ENCODE data around the gene COA1.
"Not testable (repeated sequence)": the region's sequence is repeated elsewhere in the genome, so short reads cannot be mapped to it uniquely, and the experiment has no call there.

Gene COA1

GRCh38 chr7:43693687-43694398 is 35.5 kb downstream of the COA1 start:
- H3K27ac ChIP-seq: peak overlapping the region; percentile 10
- DNase-seq (ENCODE audit: low read depth, low spot score): no peak

DNA sequence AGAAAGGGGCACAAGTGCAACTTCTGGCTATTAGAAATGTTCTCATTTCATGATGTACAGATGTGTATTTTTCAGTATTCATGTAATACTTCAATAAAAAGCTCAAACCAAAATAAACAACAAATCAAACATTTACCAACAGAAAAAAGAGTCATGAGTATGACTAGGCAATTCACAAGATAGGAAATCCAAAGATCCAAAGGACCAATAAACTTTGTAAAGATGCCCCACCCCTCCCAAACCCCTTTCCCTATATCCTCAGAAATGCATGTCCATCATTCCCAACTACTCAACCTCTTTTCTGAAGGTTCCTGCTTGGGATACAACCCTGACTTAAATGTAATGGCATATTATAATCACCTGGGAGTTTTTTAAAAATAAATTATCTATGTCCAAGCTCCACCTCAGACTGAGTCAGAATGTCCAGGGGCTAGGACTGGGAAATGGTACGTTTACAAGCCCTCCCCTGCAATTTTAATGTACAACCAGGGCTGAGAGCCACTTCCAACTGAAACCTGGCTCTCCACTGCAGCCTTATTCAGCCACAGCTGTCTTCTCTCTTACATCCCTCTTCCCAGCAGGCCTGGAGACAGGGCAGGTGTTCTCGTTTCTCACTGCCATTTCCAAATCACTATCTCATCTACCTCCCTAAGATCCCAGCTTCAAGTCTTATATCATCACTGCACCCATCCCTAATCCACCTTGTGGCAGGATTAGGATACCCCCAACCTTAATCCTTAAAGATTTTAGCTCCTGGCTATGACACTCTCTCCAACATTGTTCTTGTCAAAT is 36.5 kb downstream of the COA1 start:
- DNase-seq (ENCODE audit: low read depth, low spot score): no peak

DNA sequence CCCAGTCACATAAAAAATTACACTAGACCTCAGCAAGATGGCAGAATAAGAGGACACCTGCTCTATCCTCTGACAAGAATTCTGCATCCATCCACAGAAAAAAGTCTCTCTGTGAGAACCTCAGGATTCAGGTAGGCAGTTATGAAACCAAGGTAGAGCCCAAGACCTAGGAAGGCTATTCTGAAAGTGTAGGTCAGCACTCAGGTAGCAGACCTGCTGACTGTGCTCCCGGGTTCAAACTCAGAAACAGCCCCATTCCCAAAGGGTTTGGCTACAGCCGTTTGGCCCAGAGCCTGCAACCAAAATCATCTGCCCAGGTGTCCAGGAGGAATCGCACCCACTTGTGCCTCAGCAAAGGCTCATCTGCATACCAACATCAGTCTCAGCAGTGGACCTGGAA is 37.7 kb downstream of the COA1 start:
- no peak overlapping the region for H3K27ac ChIP-seq
- DNase-seq (ENCODE audit: low read depth, low spot score): no peak

More for the DNA sequence above, 36.5 kb downstream of the COA1 start:
- peak overlapping the region; percentile 10 for H3K27ac ChIP-seq

DNA sequence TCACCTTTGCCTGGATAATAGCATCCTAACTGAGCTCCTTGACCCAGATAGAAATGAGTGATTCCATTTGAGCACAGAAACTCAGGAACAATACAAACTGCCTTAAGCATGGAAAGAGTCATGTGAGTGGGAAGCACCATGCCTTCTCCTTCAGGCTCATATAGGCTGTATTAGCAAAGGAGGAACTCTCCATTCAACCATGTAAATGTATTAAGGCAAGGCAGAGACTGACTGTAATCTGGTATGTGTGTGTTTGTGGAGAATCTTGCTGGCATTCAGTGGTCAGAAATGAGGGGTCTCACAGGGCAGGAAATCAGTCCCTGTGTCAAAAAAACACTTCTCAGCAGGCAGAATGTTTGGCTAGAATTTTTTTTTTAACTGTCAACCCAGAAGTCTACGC is 40.2 kb downstream of the COA1 start:
- no peak for DNase-seq (ENCODE audit: low read depth, low spot score)
- H3K27ac ChIP-seq: no peak overlapping the region

- DNase-seq (ENCODE audit: low read depth, low spot score): not testable (repeated sequence)
Observed at GRCh38 chr7:43687866-43688265, 41.5 kb downstream of the COA1 start.

DNA sequence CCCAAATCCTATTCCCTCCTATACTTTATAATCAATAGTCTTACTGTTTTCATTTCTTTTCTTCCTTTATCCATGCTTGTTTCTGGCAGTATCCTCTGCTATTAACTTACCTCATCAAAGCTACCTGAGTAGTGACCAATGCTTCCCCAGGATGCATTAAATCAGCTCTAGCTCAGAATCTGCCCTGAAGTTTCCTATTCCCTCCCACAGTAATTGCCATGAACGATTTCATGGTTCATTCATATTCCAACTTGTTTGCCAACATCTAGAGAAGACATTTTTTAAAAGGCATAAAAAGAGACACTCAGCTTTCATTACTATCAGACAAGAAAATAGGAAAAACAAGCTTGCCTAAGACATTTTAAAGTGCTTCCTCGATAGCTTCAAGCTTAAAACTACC is 42.3 kb downstream of the COA1 start:
- no peak for DNase-seq (ENCODE audit: low read depth, low spot score)
- H3K27ac ChIP-seq: no peak overlapping the region

More at GRCh38 chr7:43687866-43688265, 41.5 kb downstream of the COA1 start:
- H3K27ac ChIP-seq: not testable (repeated sequence)

- DNase-seq (ENCODE audit: low read depth, low spot score): no peak
- no peak overlapping the region for H3K27ac ChIP-seq
Observed at GRCh38 chr7:43680736-43681135, 48.6 kb downstream of the COA1 start.

- no peak for DNase-seq (ENCODE audit: low read depth, low spot score)
Observed at GRCh38 chr7:43679210-43680068, 49.9 kb downstream of the COA1 start.

DNA sequence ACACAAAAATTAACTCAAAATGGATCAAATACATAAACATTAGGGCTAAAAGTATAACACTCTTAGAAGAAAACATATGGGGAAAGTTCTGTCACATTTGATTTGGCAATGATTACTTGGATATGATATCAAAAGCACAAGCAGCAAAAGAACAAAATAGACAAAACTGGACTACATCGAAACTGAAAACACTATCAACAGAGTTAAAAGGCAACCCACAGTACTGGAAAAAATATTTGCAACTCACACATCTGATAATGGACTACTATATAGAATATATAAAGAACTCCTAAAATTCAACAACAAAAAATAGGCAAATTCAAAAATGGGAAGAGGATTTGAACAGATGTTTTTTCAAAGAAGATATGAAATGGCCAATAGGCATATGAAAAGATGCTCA is 51.0 kb downstream of the COA1 start:
- no peak overlapping the region for H3K27ac ChIP-seq
- DNase-seq (ENCODE audit: low read depth, low spot score): no peak

More at GRCh38 chr7:43679210-43680068, 49.9 kb downstream of the COA1 start:
- no peak overlapping the region for H3K27ac ChIP-seq

- no peak overlapping the region for H3K27ac ChIP-seq
- DNase-seq (ENCODE audit: low read depth, low spot score): no peak
Observed at GRCh38 chr7:43677864-43678263, 51.5 kb downstream of the COA1 start.

DNA sequence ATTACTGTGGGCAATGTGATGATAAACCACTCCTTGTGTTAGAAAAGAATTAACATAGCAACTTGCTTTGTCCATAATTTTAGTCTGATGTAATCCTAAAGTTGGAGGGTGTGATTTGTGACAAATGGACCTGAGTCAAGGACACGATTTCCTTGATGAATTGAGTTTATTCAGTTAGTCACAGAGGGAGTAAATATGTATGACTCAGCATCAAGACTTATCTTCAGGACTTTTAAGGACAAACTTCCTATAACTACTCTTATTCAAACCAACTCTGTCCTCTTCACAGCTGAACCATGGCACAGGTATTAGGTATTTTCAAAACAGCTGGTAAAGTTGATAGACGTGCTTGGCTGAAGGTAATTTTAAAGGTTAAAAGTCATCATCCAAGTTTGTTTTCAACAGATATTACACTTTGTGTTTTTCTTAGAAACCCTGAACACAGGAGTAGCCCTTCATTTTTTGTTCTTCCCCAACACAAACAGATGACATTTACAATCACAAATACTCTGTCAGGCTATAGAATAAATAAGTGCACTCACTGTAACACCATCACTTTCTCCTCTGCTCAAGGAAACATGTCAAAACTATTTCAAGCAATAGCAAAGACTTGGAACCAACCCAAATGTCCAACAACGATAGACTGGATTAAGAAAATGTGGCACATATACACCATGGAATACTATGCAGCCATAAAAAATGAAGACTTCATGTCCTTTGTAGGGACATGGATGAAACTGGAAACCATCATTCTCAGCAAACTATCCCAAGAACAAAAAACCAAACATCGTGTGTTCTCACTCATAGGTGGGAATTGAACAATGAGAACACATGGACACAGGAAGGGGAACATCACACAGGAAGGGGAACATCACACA is 54.5 kb downstream of the COA1 start:
- DNase-seq (ENCODE audit: low read depth, low spot score): peak; percentile 87
- H3K27ac ChIP-seq: peak overlapping the region; percentile 91

- peak overlapping the region; percentile 91 for H3K27ac ChIP-seq
- DNase-seq (ENCODE audit: low read depth, low spot score): not testable (repeated sequence)
Observed at GRCh38 chr7:43673243-43673976, 55.9 kb downstream of the COA1 start.

GRCh38 chr7:43671521-43671920 is 57.8 kb downstream of the COA1 start:
- no peak overlapping the region for H3K27ac ChIP-seq
- DNase-seq (ENCODE audit: low read depth, low spot score): no peak

DNA sequence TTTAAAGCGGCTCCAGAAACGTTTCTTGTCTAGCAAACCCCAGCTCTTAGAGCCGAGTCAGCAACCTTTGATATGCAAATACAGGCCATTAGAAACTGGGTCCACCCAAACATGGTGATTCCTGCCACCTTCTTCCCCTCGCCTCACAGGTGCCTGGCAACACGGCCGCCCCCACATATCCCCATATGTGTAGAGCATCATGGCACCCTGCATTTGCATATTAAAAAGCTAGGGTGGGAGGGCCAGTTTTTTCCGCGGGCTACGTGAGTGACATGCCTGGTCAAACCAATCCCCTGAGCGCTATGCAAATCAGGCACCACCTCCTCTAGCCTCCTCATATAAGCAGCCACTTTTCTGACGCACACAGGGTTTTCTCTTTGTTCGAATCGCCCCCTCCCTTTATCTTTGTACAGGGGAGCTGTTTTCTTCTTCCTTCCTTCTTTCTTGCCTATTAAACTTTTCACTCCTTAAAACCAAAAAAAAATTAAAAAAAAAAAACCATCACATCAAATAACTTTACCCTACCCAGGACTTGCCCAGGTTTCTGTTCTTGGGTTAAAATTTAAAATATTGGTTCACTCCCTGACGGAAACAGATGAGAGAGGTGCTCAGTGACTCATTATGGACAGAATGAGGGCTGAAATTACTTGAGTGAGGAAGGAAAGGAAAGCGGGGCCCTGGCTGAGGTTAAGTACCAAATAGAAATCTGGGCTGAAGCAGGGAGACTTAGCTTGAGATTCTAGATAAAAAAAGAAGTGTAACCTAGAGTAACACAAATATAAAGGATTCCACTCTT is 59.8 kb downstream of the COA1 start:
- no peak overlapping the region for H3K27ac ChIP-seq
- no peak for DNase-seq (ENCODE audit: low read depth, low spot score)

- no peak overlapping the region for H3K27ac ChIP-seq
- no peak for DNase-seq (ENCODE audit: low read depth, low spot score)
Observed at GRCh38 chr7:43668035-43668434, 61.3 kb downstream of the COA1 start.

- H3K27ac ChIP-seq: no peak overlapping the region
- no peak for DNase-seq (ENCODE audit: low read depth, low spot score)
Observed at GRCh38 chr7:43666938-43667337, 62.4 kb downstream of the COA1 start.

GRCh38 chr7:43664681-43665080 is 64.6 kb downstream of the COA1 start:
- DNase-seq (ENCODE audit: low read depth, low spot score): no peak
- H3K27ac ChIP-seq: no peak overlapping the region

DNA sequence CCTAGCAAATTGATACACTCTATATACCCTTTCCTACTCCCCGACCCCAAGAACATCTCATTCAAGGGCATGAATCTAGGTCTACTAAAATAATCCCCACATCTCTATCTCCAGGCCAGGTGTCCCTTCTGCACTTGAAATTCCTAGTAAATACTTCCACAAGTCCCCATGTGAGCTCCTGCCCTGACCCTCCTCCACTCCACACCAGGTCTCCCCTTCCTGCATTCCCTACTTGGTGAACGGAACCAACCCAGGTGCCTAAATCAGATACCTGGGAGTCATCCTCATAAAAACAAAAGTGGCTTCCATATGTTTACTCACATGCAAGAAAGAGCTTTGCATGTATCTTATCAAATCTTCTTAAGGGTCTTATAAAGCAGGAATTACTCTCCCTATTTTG is 69.2 kb downstream of the COA1 start:
- no peak for DNase-seq (ENCODE audit: low read depth, low spot score)
- H3K27ac ChIP-seq: peak overlapping the region; percentile 66

Data from epithelial cell of prostate (primary cell).